Measurements from ENCODE around the gene CFAP77. TPM values are rescaled to one million over a fixed set of nuclear protein-coding genes. Genes with fewer than 3 reads are reported as not detected.

CFAP77 gene
- total and polyA plus RNA-seq, 2 of the 8 experiments (the other 6 are each of a cell fraction or from before 2014, with no cell fraction given), result 0.63 to 0.97 TPM

- H3K79me1 ChIP-seq (ENCODE audit: low read depth, low read length), result no peaks in the 10 kb centered on the region
- H2BK12ac ChIP-seq (ENCODE audit: low read depth, low read length), result 0 out of 2 replicates have a peak overlapping the region, but pooled peaks have one; percentile 14
- H3K23me2 ChIP-seq (ENCODE audit: low read depth, low read length), result peaks cover 6% of the 10 kb centered on the region
- H3K23ac ChIP-seq (ENCODE audit: insufficient read length), result no peak overlapping the region
- H3K4me2 ChIP-seq (ENCODE audit: insufficient read depth in 1 of 2, low read depth in 2 of 2, low read length in 2 of 2), result peak overlapping the region in 1 of 2 experiments; percentile 89; a peak in 1 of 4 replicates
- H4K91ac ChIP-seq (replicated peaks; ENCODE audit: insufficient read length, low read length), result no peak overlapping the region
- no peaks in the 10 kb centered on the region for H3K9me3 ChIP-seq (ENCODE audit: insufficient read depth in 2 of 2, low read depth in 1 of 2, low read length in 1 of 2)
- H3K9ac ChIP-seq (replicated peaks in 1 of 4; ENCODE audit: extremely low read depth in 1 of 4, low read depth in 3 of 4, low read length in 3 of 4), result no peak overlapping the region
- no peak overlapping the region for H3K14ac ChIP-seq (ENCODE audit: insufficient read length)
- no peak overlapping the region for H4K8ac ChIP-seq (ENCODE audit: extremely low read depth, insufficient read depth, low read length)
- no peak overlapping the region for H3K56ac ChIP-seq (replicated peaks; ENCODE audit: insufficient read length, low read depth, low read length)
- no peak overlapping the region for H2AK5ac ChIP-seq (ENCODE audit: low read depth, low read length)
- 10% methylated on average over 8 of the region's 8 CpGs; no CpG with 5 or more reads in 1 of the 2 experiments for WGBS, 2 experiments (ENCODE audit: extremely low coverage in 1 of 2, insufficient coverage in 1 of 2, insufficient read length in 1 of 2, insufficient replicate concordance in 2 of 2, low coverage in 1 of 2, low lambda C conversion rate in 2 of 2, missing lambda C conversion rate in 1 of 2)
- no peaks in the 10 kb centered on the region for H3K79me2 ChIP-seq (ENCODE audit: control insufficient read depth in 1 of 2, insufficient read depth in 2 of 2, low read length in 2 of 2)
- no peak overlapping the region for H3K27ac ChIP-seq (ENCODE audit: low read depth, low read length)
- H3K4me1 ChIP-seq (replicated peaks in 1 of 4; ENCODE audit: control insufficient read depth in 3 of 4, insufficient read depth in 4 of 4, low read length in 3 of 4), result peaks cover 0 to 73% (median 45%) of the 10 kb centered on the region in 4 experiments; a peak in 6 of 7 replicates
- no peak overlapping the region; the same call in 1 of the 2 replicates for H3K18ac ChIP-seq (ENCODE audit: extremely low read depth, low read length)
- H4K5ac ChIP-seq (ENCODE audit: insufficient read length, low read depth, low read length), result no peak overlapping the region
- DNase-seq (ENCODE audit: low read depth in 1 of 2, low spot score in 2 of 2) (no peak), FAIRE-seq (no peak)
- H4K20me1 ChIP-seq (replicated peaks in 1 of 2; ENCODE audit: control insufficient read depth in 1 of 2, insufficient read depth in 2 of 2, low read length in 2 of 2), result peaks cover 5 to 38% of the 10 kb centered on the region in 2 experiments
- POLR2A ChIA-PET (ENCODE audit: partially characterized antibody), result no interaction called here
- no peak overlapping the region for H2BK5ac ChIP-seq (ENCODE audit: low read depth, low read length)
- H3K4ac ChIP-seq (replicated peaks; ENCODE audit: insufficient read length, low read depth, low read length), result no peak overlapping the region
- no peak overlapping the region for H2BK120ac ChIP-seq (replicated peaks; ENCODE audit: low read depth, low read length)
- peaks cover 0 to 4% (median 0%) of the 10 kb centered on the region in 4 experiments; a peak in 1 of 8 replicates for H3K36me3 ChIP-seq (ENCODE audit: control insufficient read depth in 2 of 4, insufficient read depth in 4 of 4, low read length in 3 of 4)
- H2BK20ac ChIP-seq (ENCODE audit: low read length), result no peak overlapping the region
- CTCF ChIA-PET (ENCODE audit: partially characterized antibody), result interaction anchor here (1.0 to 1.1 kb wide), 2 partner anchors 8 to 171 kb away, joined by 3 to 4 read pairs; no protein-coding TSS in a partner anchor
- H2BK15ac ChIP-seq (ENCODE audit: low read length), result no peak overlapping the region
- H3K27me3 ChIP-seq (replicated peaks in 1 of 4; ENCODE audit: control insufficient read depth in 3 of 4, extremely low read depth in 1 of 4, insufficient read depth in 3 of 4, low read length in 3 of 4), result peaks cover 94 to 100% (median 99%) of the 10 kb centered on the region in 4 experiments
- TF ChIP-seq RNF2 (IDR thresholded peaks at IDR 0.05; ENCODE audit: borderline replicate concordance, low read depth, low read length, missing control alignments, poor library complexity, severe bottlenecking) (peak; percentile 74), SUZ12 (IDR thresholded peaks at IDR 0.05; ENCODE audit: low read length) (peak; percentile 3), BRCA1 (IDR thresholded peaks at IDR 0.05; ENCODE audit: low read depth, low read length) (no peak), EZH2 (IDR thresholded peaks at IDR 0.05; ENCODE audit: low read depth, low read length, severe bottlenecking) (peak; percentile 55)
- H3K4me3 ChIP-seq (ENCODE audit: extremely low read depth in 1 of 4, insufficient read depth in 2 of 4, low read depth in 3 of 4, low read length in 4 of 4), result 0 out of 8 replicates have a peak overlapping the region, but pooled peaks of 1 of the 4 experiments have one; percentile 3
- no peak overlapping the region for H2AFZ ChIP-seq (ENCODE audit: low read length)
These were observed 173.7 kb downstream of the CFAP77 start for GRCh38 chr9:132583584-132584304.

Data from H1 (cell line).